ENCODE measurements around the gene GPR141. TPM values are rescaled to one million over a fixed set of nuclear protein-coding genes. Genes with fewer than 3 reads are reported as not detected.

The GPR141 gene
- total and polyA plus RNA-seq, 9 of the 15 experiments (the other 6 are each of a cell fraction or from before 2014, with no cell fraction given) = not detected

DNA sequence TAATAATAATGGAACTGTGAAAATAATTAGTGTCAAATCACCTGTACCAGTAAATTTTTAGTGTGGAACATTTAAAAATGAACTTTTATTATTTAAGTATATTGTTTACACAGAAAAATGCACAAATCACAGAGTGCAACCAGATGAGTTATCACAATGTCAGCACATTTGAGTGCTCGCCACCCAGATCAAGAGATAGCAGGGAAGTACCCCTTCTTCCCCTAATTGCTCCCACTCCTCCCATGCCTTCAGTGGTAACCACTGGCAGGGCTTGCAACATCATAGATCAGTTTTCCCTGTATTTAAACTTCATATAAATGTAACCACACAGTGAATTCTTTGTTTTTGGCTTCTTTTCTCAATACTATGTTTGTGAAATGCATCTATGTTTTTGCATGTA lies 7.8 kb upstream of the GPR141 start:
- Histone ChIP-seq H3K9me3 (replicated peaks; ENCODE audit: control insufficient read depth, insufficient read depth, low read depth, low read length) (no peaks in the 10 kb centered on the region), H3K27me3 (ENCODE audit: control insufficient read depth in 2 of 2, insufficient read depth in 2 of 2, low read length in 2 of 2) (no peaks in the 10 kb centered on the region), H3K4me2 (ENCODE audit: insufficient read depth, low read length) (no peak overlapping the region), H3K9ac (ENCODE audit: insufficient read depth in 1 of 2, low read depth in 2 of 2, low read length in 2 of 2) (no peak overlapping the region), H3K4me1 (replicated peaks in 1 of 2; ENCODE audit: control insufficient read depth in 2 of 2, insufficient read depth in 2 of 2, low read length in 2 of 2) (no peaks in the 10 kb centered on the region), H3K79me2 (ENCODE audit: control insufficient read depth, insufficient read depth, low read length) (no peaks in the 10 kb centered on the region), H3K27ac (ENCODE audit: extremely low read depth, low read depth, low read length) (no peak overlapping the region), H2AFZ (ENCODE audit: low read depth, low read length) (no peak overlapping the region), H3K9me1 (ENCODE audit: control insufficient read depth, insufficient read depth, low read length) (no peaks in the 10 kb centered on the region), H3K4me3 (no peak overlapping the region), H3K36me3 (ENCODE audit: control insufficient read depth, insufficient read depth, low read length) (no peaks in the 10 kb centered on the region), H4K20me1 (replicated peaks; ENCODE audit: control insufficient read depth, insufficient read depth, low read length) (no peaks in the 10 kb centered on the region)
- 13% methylated on average over 1 of the region's 1 CpG for WGBS (ENCODE audit: insufficient coverage, low coverage, missing lambda C conversion rate)
- no TSS peak for BruUV-seq (replicated peaks)
- ChIA-PET POLR2A (no interaction called here), CTCF (ENCODE audit: low intra/inter-chr PET ratio) (no interaction called here)
- in situ Hi-C loops (cut with MboI) = no loop called here
- ATAC-seq = no peak
- no peak for FAIRE-seq
- intact Hi-C loops (cut with micrococcal nuclease) = no loop called here
- no peak for DNase-seq (ENCODE audit: extremely low read depth in 1 of 4, low spot score in 3 of 4)
- no peak for TF ChIP-seq ZNF551 (CRISPR knock-in tag; IDR thresholded peaks at IDR 0.05)
- TF ChIP-seq, protein P1, sequence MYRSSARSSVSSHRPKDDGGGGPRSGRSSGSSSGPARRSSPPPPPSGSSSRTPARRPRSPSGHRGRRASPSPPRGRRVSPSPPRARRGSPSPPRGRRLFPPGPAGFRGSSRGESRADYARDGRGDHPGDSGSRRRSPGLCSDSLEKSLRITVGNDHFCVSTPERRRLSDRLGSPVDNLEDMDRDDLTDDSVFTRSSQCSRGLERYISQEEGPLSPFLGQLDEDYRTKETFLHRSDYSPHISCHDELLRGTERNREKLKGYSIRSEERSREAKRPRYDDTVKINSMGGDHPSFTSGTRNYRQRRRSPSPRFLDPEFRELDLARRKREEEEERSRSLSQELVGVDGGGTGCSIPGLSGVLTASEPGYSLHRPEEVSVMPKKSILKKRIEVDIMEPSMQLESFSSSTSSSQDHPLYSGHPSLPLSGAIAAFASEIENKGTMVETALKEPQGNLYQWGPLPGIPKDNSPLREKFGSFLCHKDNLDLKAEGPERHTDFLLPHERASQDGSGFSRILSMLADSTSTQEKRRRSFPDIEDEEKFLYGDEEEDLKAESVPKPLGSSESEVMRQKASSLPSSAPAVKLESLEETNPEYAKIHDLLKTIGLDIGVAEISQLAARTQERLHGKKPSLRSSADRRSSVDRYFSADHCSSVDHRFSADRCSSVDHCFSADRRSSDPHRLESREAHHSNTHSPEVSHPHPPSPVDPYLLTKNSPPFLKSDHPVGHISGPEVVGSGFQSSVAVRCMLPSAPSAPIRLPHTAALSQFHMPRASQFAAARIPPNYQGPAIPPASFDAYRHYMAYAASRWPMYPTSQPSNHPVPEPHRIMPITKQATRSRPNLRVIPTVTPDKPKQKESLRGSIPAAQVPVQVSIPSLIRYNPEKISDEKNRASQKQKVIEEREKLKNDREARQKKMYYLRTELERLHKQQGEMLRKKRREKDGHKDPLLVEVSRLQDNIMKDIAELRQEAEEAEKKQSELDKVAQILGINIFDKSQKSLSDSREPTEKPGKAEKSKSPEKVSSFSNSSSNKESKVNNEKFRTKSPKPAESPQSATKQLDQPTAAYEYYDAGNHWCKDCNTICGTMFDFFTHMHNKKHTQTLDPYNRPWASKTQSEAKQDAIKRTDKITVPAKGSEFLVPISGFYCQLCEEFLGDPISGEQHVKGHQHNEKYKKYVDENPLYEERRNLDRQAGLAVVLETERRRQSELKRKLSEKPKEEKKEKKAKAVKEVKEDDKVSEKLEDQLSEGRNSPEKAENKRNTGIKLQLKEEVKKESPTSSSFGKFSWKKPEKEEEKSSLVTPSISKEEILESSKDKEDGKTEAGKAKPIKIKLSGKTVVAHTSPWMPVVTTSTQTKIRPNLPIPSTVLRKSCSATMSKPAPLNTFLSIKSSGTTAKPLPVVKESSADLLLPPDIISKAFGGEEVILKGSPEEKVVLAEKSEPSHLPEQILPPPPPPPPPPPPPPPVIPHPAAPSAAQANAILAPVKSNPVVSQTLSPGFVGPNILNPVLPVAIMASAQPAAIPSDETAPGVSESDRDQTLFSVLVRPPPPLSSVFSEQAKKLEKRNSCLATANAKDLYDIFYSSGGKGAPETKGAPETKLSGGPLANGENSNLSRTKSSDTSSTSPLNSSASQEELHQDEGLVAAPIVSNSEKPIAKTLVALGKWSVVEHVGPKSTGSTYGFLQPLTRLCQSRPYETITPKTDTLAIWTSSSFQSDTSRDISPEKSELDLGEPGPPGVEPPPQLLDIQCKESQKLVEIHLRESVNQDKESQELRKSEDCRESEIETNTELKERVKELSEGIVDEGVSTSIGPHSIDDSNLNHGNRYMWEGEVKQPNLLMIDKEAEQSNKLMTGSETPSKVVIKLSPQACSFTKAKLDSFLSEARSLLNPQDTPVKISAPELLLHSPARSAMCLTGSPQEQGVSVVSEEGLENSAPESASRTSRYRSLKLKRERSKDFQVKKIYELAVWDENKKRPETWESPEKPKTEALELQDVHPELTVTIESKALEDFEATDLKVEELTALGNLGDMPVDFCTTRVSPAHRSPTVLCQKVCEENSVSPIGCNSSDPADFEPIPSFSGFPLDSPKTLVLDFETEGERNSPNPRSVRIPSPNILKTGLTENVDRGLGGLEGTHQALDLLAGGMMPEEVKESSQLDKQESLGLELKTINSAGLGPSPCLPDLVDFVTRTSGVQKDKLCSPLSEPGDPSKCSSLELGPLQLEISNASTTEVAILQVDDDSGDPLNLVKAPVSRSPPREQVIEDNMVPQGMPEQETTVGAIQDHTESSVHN (IDR thresholded peaks at IDR 0.05; ENCODE audit: borderline replicate concordance in 1 of 2, low read depth in 1 of 2) = no peak
- no peak for TF ChIP-seq SMAD4 (CRISPR knock-in tag; conservative IDR thresholded peaks at IDR 0.05)
- TF ChIP-seq BDP1 (IDR thresholded peaks at IDR 0.05; ENCODE audit: insufficient read depth, insufficient read length) = no peak
- TF ChIP-seq, protein P2, sequence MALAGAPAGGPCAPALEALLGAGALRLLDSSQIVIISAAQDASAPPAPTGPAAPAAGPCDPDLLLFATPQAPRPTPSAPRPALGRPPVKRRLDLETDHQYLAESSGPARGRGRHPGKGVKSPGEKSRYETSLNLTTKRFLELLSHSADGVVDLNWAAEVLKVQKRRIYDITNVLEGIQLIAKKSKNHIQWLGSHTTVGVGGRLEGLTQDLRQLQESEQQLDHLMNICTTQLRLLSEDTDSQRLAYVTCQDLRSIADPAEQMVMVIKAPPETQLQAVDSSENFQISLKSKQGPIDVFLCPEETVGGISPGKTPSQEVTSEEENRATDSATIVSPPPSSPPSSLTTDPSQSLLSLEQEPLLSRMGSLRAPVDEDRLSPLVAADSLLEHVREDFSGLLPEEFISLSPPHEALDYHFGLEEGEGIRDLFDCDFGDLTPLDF (CRISPR knock-in tag; IDR thresholded peaks at IDR 0.05) = no peak
- no peak for TF ChIP-seq NFIC (IDR thresholded peaks at IDR 0.05)
- no peak for TF ChIP-seq NR2C1 (IDR thresholded peaks at IDR 0.05)
- TF ChIP-seq NR2C1 (tag; IDR thresholded peaks at IDR 0.05) = no peak
- TF ChIP-seq ZNF253 (CRISPR knock-in tag; conservative IDR thresholded peaks at IDR 0.05) = no peak
- no peak for TF ChIP-seq CHD4 (IDR thresholded peaks at IDR 0.05; ENCODE audit: insufficient read depth, insufficient replicate concordance, low read depth, low read length, poor library complexity, severe bottlenecking)
- no peak for TF ChIP-seq SMARCB1 (IDR thresholded peaks at IDR 0.05; ENCODE audit: insufficient read length, low read depth)
- TF ChIP-seq, protein P3, sequence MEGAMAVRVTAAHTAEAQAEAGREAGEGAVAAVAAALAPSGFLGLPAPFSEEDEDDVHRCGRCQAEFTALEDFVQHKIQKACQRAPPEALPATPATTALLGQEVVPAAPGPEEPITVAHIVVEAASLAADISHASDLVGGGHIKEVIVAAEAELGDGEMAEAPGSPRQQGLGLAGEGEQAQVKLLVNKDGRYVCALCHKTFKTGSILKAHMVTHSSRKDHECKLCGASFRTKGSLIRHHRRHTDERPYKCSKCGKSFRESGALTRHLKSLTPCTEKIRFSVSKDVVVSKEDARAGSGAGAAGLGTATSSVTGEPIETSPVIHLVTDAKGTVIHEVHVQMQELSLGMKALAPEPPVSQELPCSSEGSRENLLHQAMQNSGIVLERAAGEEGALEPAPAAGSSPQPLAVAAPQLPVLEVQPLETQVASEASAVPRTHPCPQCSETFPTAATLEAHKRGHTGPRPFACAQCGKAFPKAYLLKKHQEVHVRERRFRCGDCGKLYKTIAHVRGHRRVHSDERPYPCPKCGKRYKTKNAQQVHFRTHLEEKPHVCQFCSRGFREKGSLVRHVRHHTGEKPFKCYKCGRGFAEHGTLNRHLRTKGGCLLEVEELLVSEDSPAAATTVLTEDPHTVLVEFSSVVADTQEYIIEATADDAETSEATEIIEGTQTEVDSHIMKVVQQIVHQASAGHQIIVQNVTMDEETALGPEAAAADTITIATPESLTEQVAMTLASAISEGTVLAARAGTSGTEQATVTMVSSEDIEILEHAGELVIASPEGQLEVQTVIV (CRISPR knock-in tag; IDR thresholded peaks at IDR 0.05; ENCODE audit: borderline replicate concordance) = no peak

Data from K562 (cell line).